ENCODE results near the gene KATNAL1. TPM values are rescaled to one million over a fixed set of nuclear protein-coding genes. Genes with fewer than 3 reads are reported as not detected.

KATNAL1 gene
- total RNA-seq, 1 donor from 2014 or later, result 42.0 TPM

DNA sequence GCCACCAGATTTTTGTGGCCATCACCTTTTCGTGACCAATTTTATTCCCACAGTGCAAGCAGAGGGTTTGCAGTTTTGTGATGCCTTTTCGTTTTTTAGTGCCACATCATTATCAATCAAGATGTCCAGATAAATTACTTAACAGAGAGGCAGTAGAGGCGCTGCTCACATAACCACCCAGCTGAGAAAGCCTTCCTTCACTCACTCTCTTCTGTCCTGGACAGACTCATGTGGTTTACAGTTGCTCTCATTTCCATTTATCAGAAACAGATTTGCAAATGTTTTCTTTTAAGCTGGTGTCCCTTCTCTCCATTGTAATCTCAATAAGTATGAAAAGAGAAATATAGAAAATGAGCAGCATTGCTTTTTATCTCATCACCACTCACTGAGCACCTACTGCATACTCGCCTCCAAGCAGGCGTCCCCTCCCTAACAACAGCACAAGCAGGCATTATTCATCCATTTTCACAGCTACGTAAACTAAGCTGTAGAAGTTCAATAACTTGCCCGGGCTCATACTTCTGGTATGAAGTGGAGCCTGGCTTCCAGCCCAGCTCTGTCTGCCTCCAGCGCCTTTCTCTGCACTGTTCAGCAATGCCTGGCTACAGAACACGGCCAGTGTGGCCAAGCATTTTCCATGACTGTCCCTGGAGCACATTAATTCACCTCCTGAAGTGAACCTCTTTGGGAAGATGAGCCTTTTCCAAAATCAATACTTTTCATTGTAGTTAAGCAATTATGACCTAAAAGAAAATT lies 34.6 kb upstream of the KATNAL1 start:
- no peak overlapping the region for H2AFZ ChIP-seq (ENCODE audit: low read depth, low read length)
- H3K27ac ChIP-seq (ENCODE audit: low read depth, low read length), result no peak overlapping the region
- H3K4me2 ChIP-seq (ENCODE audit: low read length), result peak overlapping the region; percentile 52
- no peaks in the 10 kb centered on the region for H4K20me1 ChIP-seq (ENCODE audit: insufficient read depth, low read length)
- H3K27ac Mint-ChIP-seq (ENCODE audit: unreplicated experiment), result peak overlapping the region; percentile 79
- no peaks in the 10 kb centered on the region for H3K36me3 Mint-ChIP-seq (ENCODE audit: low read depth, unreplicated experiment)
- H3K36me3 ChIP-seq (ENCODE audit: insufficient read depth, low read length), result no peaks in the 10 kb centered on the region
- TF ChIP-seq, protein P1, sequence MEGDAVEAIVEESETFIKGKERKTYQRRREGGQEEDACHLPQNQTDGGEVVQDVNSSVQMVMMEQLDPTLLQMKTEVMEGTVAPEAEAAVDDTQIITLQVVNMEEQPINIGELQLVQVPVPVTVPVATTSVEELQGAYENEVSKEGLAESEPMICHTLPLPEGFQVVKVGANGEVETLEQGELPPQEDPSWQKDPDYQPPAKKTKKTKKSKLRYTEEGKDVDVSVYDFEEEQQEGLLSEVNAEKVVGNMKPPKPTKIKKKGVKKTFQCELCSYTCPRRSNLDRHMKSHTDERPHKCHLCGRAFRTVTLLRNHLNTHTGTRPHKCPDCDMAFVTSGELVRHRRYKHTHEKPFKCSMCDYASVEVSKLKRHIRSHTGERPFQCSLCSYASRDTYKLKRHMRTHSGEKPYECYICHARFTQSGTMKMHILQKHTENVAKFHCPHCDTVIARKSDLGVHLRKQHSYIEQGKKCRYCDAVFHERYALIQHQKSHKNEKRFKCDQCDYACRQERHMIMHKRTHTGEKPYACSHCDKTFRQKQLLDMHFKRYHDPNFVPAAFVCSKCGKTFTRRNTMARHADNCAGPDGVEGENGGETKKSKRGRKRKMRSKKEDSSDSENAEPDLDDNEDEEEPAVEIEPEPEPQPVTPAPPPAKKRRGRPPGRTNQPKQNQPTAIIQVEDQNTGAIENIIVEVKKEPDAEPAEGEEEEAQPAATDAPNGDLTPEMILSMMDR (IDR thresholded peaks at IDR 0.05; ENCODE audit: insufficient read depth, low read depth, low read length), result no peak
- no peak for TF ChIP-seq EZH2 (IDR thresholded peaks at IDR 0.05; ENCODE audit: insufficient read depth, low read length)
- H3K4me3 Mint-ChIP-seq (ENCODE audit: unreplicated experiment), result peak overlapping the region; percentile 4
- no peaks in the 10 kb centered on the region for H3K27me3 ChIP-seq (ENCODE audit: insufficient read depth, low read length)
- H3K27me3 Mint-ChIP-seq (ENCODE audit: low read depth, unreplicated experiment), result peaks cover 3% of the 10 kb centered on the region
- peaks cover 2% of the 10 kb centered on the region for H3K9me3 Mint-ChIP-seq (ENCODE audit: unreplicated experiment)
- no peak overlapping the region for H3K9ac ChIP-seq (ENCODE audit: low read length)
- H3K4me3 ChIP-seq (ENCODE audit: insufficient read depth, low read depth, low read length), result no peak overlapping the region
- no peaks in the 10 kb centered on the region for H3K9me3 ChIP-seq (ENCODE audit: insufficient read depth, low read depth, low read length)
- H3K79me2 ChIP-seq (ENCODE audit: insufficient read depth, low read length), result no peaks in the 10 kb centered on the region
- FAIRE-seq (peak; percentile 90), DNase-seq (ENCODE audit: low read depth) (peak; percentile 95)
- peaks cover 46% of the 10 kb centered on the region for H3K4me1 Mint-ChIP-seq (ENCODE audit: low read depth, unreplicated experiment)
- H3K4me1 ChIP-seq (ENCODE audit: insufficient read depth, low read length), result peaks cover 39% of the 10 kb centered on the region

DNA sequence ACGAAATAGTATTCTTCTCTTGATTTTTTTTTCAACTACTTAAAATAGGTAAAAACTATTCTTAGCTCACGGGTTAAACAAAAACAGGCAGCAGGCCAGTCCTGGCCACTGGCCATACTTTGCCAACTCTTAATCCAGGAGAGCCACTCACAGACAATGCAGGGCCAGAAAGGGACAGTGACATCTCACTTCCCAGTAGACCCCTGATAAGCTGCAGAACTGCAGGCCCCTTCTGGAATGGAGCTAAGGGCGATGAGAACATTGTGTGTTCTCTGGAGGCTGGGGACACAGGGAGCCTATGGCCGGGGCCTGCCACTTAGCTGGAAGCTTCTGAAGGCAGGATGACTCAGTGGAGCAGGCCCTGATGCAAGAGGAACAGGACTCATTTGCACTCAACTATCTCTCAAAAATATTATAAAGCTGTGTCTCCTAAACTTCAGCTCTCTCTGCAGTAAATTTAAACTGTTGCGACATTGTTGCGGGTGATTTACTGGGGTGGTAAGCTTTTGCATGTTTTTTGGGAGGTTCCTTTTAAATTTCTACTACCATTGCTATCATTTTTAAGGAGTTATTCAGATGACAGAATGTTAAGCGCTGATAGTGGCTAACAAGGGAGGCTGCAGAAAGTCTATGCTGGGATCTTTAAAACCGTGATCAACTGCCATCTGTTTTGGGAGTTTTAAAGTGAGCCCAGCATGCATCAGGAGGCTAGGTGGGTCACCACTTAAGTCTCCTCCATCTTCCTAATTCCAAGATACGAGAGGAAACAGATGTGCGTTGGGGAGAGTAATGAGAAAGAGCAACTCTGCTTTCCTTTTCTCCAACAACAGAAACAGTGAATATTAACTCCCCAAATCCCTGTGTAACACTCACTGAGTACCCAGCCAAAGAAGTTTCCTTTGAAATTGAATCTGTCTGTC lies 33.2 kb upstream of the KATNAL1 start:
- H3K4me3 Mint-ChIP-seq (ENCODE audit: unreplicated experiment), result no peak overlapping the region
- Histone ChIP-seq H3K79me2 (ENCODE audit: insufficient read depth, low read length) (no peaks in the 10 kb centered on the region), H3K9ac (ENCODE audit: low read length) (no peak overlapping the region), H4K20me1 (ENCODE audit: insufficient read depth, low read length) (no peaks in the 10 kb centered on the region), H3K4me2 (ENCODE audit: low read length) (peak overlapping the region; percentile 58), H3K4me3 (ENCODE audit: insufficient read depth, low read depth, low read length) (no peak overlapping the region), H3K27ac (ENCODE audit: low read depth, low read length) (no peak overlapping the region), H3K4me1 (ENCODE audit: insufficient read depth, low read length) (peaks cover 39% of the 10 kb centered on the region), H3K27me3 (ENCODE audit: insufficient read depth, low read length) (no peaks in the 10 kb centered on the region), H2AFZ (ENCODE audit: low read depth, low read length) (peak overlapping the region; percentile 43), H3K9me3 (ENCODE audit: insufficient read depth, low read depth, low read length) (no peaks in the 10 kb centered on the region), H3K36me3 (ENCODE audit: insufficient read depth, low read length) (no peaks in the 10 kb centered on the region)
- TF ChIP-seq, protein P1 (IDR thresholded peaks at IDR 0.05; ENCODE audit: insufficient read depth, low read depth, low read length), result no peak
- no peak for TF ChIP-seq EZH2 (IDR thresholded peaks at IDR 0.05; ENCODE audit: insufficient read depth, low read length)
- no peaks in the 10 kb centered on the region for H3K27me3 Mint-ChIP-seq (ENCODE audit: low read depth, unreplicated experiment)
- H3K9me3 Mint-ChIP-seq (ENCODE audit: unreplicated experiment), result no peaks in the 10 kb centered on the region
- peaks cover 46% of the 10 kb centered on the region for H3K4me1 Mint-ChIP-seq (ENCODE audit: low read depth, unreplicated experiment)
- DNase-seq (ENCODE audit: low read depth) (peak; percentile 79), FAIRE-seq (no peak)
- H3K36me3 Mint-ChIP-seq (ENCODE audit: low read depth, unreplicated experiment), result no peaks in the 10 kb centered on the region
- H3K27ac Mint-ChIP-seq (ENCODE audit: unreplicated experiment), result peak overlapping the region; percentile 75
